Gastrocnemius medialis (tissue), 4 donors: Measurements from ENCODE around the gene SOWAHA. TPM values are rescaled to one million over a fixed set of nuclear protein-coding genes. Genes with fewer than 3 reads are reported as not detected.

ENCODE experiments used
- ATAC-seq, 2 donors: fragments of 150-250 bp; one replicate each; pipeline ENCODE4 v1.9.1; 2016
- DNase-seq, 2 donors: peaks; one replicate each; pipeline ENCODE4 v3.0.0-alpha.2; 2019
- H3K27ac ChIP-seq, 4 donors: fragments of 200-600 bp; sonication (generic); 1 replicate in 1 of 4; 2 replicates in 3 of 4; pipeline ENCODE4 v1.5.1; 2016 to 2018; ENCODE audit warnings: mild to moderate bottlenecking in 2 of 4, moderate library complexity in 1 of 4
- H3K27me3 ChIP-seq, 3 donors: fragments of 200-600 bp; sonication (generic) in 2 of 3; 1 replicate in 1 of 3; 2 replicates in 2 of 3; pipeline versions ENCODE4 v1.5.1 to v1.6.0; 2016 to 2019; ENCODE audit warnings: mild to moderate bottlenecking in 1 of 3, moderate library complexity in 1 of 3
- H3K36me3 ChIP-seq, 2 donors: fragments of 200-600 bp; sonication (generic) in 1 of 2; one replicate each; pipeline ENCODE4 v1.5.1; 2017 to 2018
- H3K4me1 ChIP-seq, 2 donors: fragments of 200-600 bp; sonication (generic) in 1 of 2; one replicate each; pipeline ENCODE4 v1.5.1; 2016 to 2017; ENCODE audit warnings: mild to moderate bottlenecking in 2 of 2
- H3K4me3 ChIP-seq, 4 donors: fragments of 200-600 bp; sonication (generic) in 3 of 4; 1 replicate in 1 of 4; 2 replicates in 3 of 4; pipeline ENCODE4 v1.5.1; 2016 to 2019; ENCODE audit warnings: mild to moderate bottlenecking in 2 of 4
- H3K9me3 ChIP-seq, 3 donors: fragments of 200-600 bp; sonication (generic) in 2 of 3; 1 replicate in 1 of 3; 2 replicates in 2 of 3; pipeline ENCODE4 v1.5.1; 2016 to 2019
- POLR2A ChIP-seq, 2 donors: fragments of 450-650 bp; IDR thresholded peaks; one replicate each; pipeline ENCODE4 v1.6.1; 2017; ENCODE audit warnings: antibody characterized with exemption in 2 of 2, mild to moderate bottlenecking in 2 of 2, moderate library complexity in 2 of 2
- in situ Hi-C, 4 donors: fragments of 200-750 bp; cut with MboI; loops; one replicate each; pipeline versions ENCODE4 v1.15.0 to v1.8.0; 2017; ENCODE audit warnings: low sequenced_read_pairs in 4 of 4
- intact Hi-C: fragments of 100-400 bp; cut with DNase I; formaldehyde crosslinking; loops from one replicate; pipeline ENCODE4 v1.15.1; 2023; ENCODE audit warnings: low total_unique reads
- total RNA-seq, 4 donors: library from RNA; depleted of rRNA; stranded (reverse); fragments of >200 nt; gene quantifications; one replicate each; pipeline versions ENCODE4 v1.1.0 to v1.2.3, GENCODE V29; 2016
- TF ChIP-seq, protein P1 (sequence below), 5 experiments: fragments of 450-650 bp in 3 of 5; fragments of 200-600 bp in 2 of 5; sonication (generic) in 2 of 5; IDR thresholded peaks in 4 of 5; conservative IDR thresholded peaks in 1 of 5; 1 replicate in 4 of 5; 2 replicates in 1 of 5; pipeline ENCODE4 v1.5.1; 2016 to 2019; ENCODE audit warnings: antibody characterized with exemption in 5 of 5, mild to moderate bottlenecking in 3 of 5, moderate library complexity in 3 of 5

The SOWAHA gene
- total RNA-seq, 4 donors from 2014 or later: 0.27 TPM; not detected in 3

DNA sequence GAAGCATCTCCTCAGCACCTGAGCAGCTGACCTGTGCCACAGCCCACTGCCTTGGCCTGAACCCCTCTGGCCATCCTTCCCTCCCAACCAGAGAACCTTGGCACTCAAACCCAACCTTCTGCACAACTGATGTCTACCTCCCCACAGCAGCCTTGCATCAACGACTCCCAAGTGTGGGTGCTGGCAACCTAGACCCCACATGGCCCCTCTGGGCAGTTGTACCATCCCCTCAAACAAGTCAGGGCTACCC, 46.4 kb upstream of the SOWAHA start:
- peaks cover 0 to 19% of the 10 kb centered on the region in 2 donors for H3K36me3 ChIP-seq
- in situ Hi-C loops (no loop called here), intact Hi-C loops (no loop called here)
- no peak for TF ChIP-seq POLR2A (IDR thresholded peaks at IDR 0.05)
- TF ChIP-seq, protein P1, sequence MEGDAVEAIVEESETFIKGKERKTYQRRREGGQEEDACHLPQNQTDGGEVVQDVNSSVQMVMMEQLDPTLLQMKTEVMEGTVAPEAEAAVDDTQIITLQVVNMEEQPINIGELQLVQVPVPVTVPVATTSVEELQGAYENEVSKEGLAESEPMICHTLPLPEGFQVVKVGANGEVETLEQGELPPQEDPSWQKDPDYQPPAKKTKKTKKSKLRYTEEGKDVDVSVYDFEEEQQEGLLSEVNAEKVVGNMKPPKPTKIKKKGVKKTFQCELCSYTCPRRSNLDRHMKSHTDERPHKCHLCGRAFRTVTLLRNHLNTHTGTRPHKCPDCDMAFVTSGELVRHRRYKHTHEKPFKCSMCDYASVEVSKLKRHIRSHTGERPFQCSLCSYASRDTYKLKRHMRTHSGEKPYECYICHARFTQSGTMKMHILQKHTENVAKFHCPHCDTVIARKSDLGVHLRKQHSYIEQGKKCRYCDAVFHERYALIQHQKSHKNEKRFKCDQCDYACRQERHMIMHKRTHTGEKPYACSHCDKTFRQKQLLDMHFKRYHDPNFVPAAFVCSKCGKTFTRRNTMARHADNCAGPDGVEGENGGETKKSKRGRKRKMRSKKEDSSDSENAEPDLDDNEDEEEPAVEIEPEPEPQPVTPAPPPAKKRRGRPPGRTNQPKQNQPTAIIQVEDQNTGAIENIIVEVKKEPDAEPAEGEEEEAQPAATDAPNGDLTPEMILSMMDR (IDR thresholded peaks at IDR 0.05 in 4 of 5, conservative IDR thresholded peaks at IDR 0.05 in 1 of 5): no peak
- DNase-seq (no peak), ATAC-seq (no peak)
- H3K27me3 ChIP-seq: no peaks in the 10 kb centered on the region
- H3K4me3 ChIP-seq: no peak overlapping the region
- H3K9me3 ChIP-seq: no peaks in the 10 kb centered on the region
- H3K4me1 ChIP-seq: peaks cover 13 to 20% of the 10 kb centered on the region in 2 donors
- H3K27ac ChIP-seq: no peak overlapping the region

- Histone ChIP-seq H3K4me1 (peaks cover 13 to 23% of the 10 kb centered on the region in 2 donors), H3K27ac (no peak overlapping the region), H3K36me3 (peaks cover 0 to 19% of the 10 kb centered on the region in 2 donors), H3K27me3 (no peaks in the 10 kb centered on the region), H3K4me3 (no peak overlapping the region), H3K9me3 (no peaks in the 10 kb centered on the region)
- in situ Hi-C loops (no loop called here), intact Hi-C loops (no loop called here)
- DNase-seq (no peak), ATAC-seq (no peak)
- no peak for TF ChIP-seq POLR2A (IDR thresholded peaks at IDR 0.05)
- TF ChIP-seq, protein P1 (IDR thresholded peaks at IDR 0.05 in 4 of 5, conservative IDR thresholded peaks at IDR 0.05 in 1 of 5): no peak
Measured at GRCh38 chr5:132767150-132767549, 46.0 kb upstream of the SOWAHA start.

GRCh38 chr5:132768485-132768868, 44.6 kb upstream of the SOWAHA start:
- intact Hi-C loops: no loop called here
- Histone ChIP-seq H3K4me3 (no peak overlapping the region), H3K27me3 (no peaks in the 10 kb centered on the region), H3K9me3 (no peaks in the 10 kb centered on the region), H3K4me1 (peaks cover 13 to 27% of the 10 kb centered on the region in 2 donors), H3K36me3 (peaks cover 0 to 16% of the 10 kb centered on the region in 2 donors), H3K27ac (no peak overlapping the region)
- in situ Hi-C loops: no loop called here
- no peak for DNase-seq
- TF ChIP-seq, protein P1 (IDR thresholded peaks at IDR 0.05 in 4 of 5, conservative IDR thresholded peaks at IDR 0.05 in 1 of 5): no peak
- TF ChIP-seq POLR2A (IDR thresholded peaks at IDR 0.05): no peak
- ATAC-seq: no peak

- Histone ChIP-seq H3K27me3 (no peaks in the 10 kb centered on the region), H3K9me3 (no peaks in the 10 kb centered on the region), H3K4me3 (no peak overlapping the region), H3K27ac (peak overlapping the region; percentile 40 to 62 (median 42)), H3K36me3 (no peaks in the 10 kb centered on the region), H3K4me1 (peaks cover 13 to 33% of the 10 kb centered on the region in 2 donors)
- TF ChIP-seq, protein P1 (IDR thresholded peaks at IDR 0.05 in 4 of 5, conservative IDR thresholded peaks at IDR 0.05 in 1 of 5): no peak
- TF ChIP-seq POLR2A (IDR thresholded peaks at IDR 0.05): no peak
- ATAC-seq (peak in 1 of 2 donors; percentile 46), DNase-seq (peak in 1 of 2 donors; percentile 18)
- in situ Hi-C loops (no loop called here), intact Hi-C loops (no loop called here)
Measured at GRCh38 chr5:132770476-132771159, 42.5 kb upstream of the SOWAHA start.
